Lung (tissue), 12 donors: ENCODE results near the gene SH3PXD2B. TPM values are rescaled to one million over a fixed set of nuclear protein-coding genes. Genes with fewer than 3 reads are reported as not detected.

Experiments used
- ATAC-seq: fragments of 200-7000 bp; cut with Tn5 transposase; one replicate; pipeline ENCODE4 v1.9.1; 2020; ENCODE audit warnings: moderate number of reproducible peaks; ENCODE audit not compliant: insufficient read depth, low FRiP score
- DNase-seq, 3 donors: peaks; one replicate each; pipeline ENCODE4 v3.0.0-alpha.2; 2013 to 2017
- H3K27ac ChIP-seq, 2 donors: one replicate each; pipeline ENCODE4 v1.5.1; 2013; ENCODE audit warnings: mild to moderate bottlenecking in 2 of 2, moderate library complexity in 2 of 2, control low read depth in 1 of 2, inconsistent platforms in 1 of 2, low read depth in 1 of 2, low read length in 1 of 2
- H3K27me3 ChIP-seq, 3 donors: one replicate each; pipeline ENCODE4 v1.5.1; 2013; ENCODE audit warnings: low read length in 2 of 3; ENCODE audit not compliant: control insufficient read depth in 3 of 3, insufficient read depth in 3 of 3
- H3K36me3 ChIP-seq, 4 donors: one replicate each; pipeline ENCODE4 v1.5.1; 2013; ENCODE audit warnings: low read length in 4 of 4, mild to moderate bottlenecking in 1 of 4, moderate library complexity in 1 of 4; ENCODE audit not compliant: control insufficient read depth in 4 of 4, insufficient read depth in 4 of 4
- H3K4me1 ChIP-seq, 5 donors: one replicate each; pipeline ENCODE4 v1.5.1; 2013; ENCODE audit warnings: low read length in 5 of 5, mild to moderate bottlenecking in 2 of 5, moderate library complexity in 1 of 5; ENCODE audit not compliant: control insufficient read depth in 5 of 5, insufficient read depth in 5 of 5
- H3K4me3 ChIP-seq: one replicate; pipeline ENCODE4 v1.5.1; 2013; ENCODE audit warnings: mild to moderate bottlenecking, control low read depth, moderate library complexity
- H3K9ac ChIP-seq, 2 donors: one replicate each; pipeline ENCODE4 v1.5.1; 2013; ENCODE audit warnings: low read length in 2 of 2, control low read depth in 1 of 2; ENCODE audit not compliant: insufficient read depth in 1 of 2
- H3K9me3 ChIP-seq, 4 donors: one replicate each; pipeline ENCODE4 v1.5.1; 2013; ENCODE audit warnings: low read length in 3 of 4, mild to moderate bottlenecking in 1 of 4, moderate library complexity in 1 of 4; ENCODE audit not compliant: control insufficient read depth in 4 of 4, insufficient read depth in 3 of 4
- WGBS, 2 donors: extraction: QIAGEN DNeasy Blood & Tissue Kit; methylation state at CpG; one replicate each; pipeline ENCODE4 v1.1.7; 2013; 5-methylcytosine and 5-hydroxymethylcytosine counted together
- polyA plus RNA-seq, 2 donors: library from polyadenylated mRNA; stranded (reverse); fragments of 200-250 nt; gene quantifications; one replicate each; pipeline ENCODE4 v1.2.1, GENCODE V29; 2013
- total RNA-seq, 2 donors: library from RNA; depleted of rRNA in 1 of 2; stranded (reverse); fragments of >200 nt in 1 of 2; gene quantifications; one replicate each; pipeline ENCODE4 v1.2.1, GENCODE V29; 2014 to 2021
- TF ChIP-seq, protein P1 (sequence below): IDR thresholded peaks from 2 replicates; pipeline ENCODE4 v1.5.1; 2012; ENCODE audit warnings: mild to moderate bottlenecking; ENCODE audit errors: control extremely low read depth, extremely low read depth
- donor health status: control.
- donor health status: control.
- donor health status: Bipolar disorder and iron deficiency.
- donor health status: healthy.
- donor health status: DM: yes; HTN: yes; CAD: no.

The SH3PXD2B gene
- total and polyA plus RNA-seq, 4 donors: 8.0 to 56.0 (median 21.4) TPM

DNA sequence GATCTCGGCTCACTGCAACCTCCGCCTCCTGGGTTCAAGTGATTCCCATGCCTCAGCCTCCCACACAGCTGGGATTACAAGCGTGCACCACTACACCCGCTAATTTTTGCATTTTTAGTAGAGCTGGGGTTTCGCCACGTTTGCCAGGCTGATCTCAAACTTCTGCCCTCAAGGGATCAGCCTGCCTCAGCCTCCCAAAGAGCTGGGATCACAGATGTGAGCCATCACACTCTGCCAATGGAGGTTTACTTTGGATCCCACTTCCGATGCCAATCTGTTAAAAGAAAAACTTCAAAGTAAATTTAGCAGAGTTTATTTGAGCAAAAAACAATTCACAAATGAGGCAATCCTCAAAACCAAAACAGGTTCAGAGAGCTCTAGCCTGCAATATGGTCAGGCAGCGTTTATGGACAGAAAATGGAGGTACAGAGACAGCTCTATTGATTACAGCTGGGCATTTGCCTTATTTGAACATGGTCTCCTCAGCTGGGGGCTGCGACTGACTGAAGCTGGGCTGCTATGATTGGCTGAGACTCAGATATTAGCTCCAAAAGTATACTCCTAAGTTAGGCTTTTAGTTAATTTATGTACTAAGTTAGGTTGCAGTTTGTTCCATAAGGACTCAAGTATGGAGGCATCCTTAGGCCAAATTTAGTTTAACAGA is 152.1 kb downstream of the SH3PXD2B start:
- 74% methylated on average over 9 of the region's 9 CpGs for WGBS, 2 donors
- ATAC-seq: no peak

DNA sequence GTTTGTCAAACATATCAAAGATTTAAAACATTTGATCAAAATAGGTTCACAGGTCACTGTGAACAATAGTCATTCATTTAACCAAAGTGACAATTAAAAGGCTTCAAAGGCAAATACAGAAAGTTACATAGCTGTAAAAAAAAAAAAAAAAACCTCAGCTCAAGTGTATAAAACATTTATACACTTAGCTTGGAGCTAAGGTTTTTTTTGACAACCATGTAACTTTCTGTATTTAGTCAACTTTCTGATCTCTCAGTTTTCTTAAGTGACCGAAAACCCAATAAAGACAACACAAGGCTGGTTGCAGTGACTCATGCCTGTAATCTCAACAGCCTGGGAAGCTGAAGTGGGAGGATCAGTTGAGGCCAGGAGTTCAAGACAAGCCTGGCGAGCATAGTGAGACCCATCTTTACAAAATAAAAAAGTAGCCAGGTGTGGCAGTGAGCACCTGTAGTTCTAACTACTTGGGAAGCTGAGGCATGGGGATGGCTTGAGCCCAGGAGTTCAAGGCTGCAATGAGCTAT is 154.3 kb downstream of the SH3PXD2B start:
- H3K27me3 ChIP-seq: no peaks in the 10 kb centered on the region
- H3K4me1 ChIP-seq: peaks cover 0 to 3% (median 0%) of the 10 kb centered on the region in 5 donors
- no peak overlapping the region for H3K4me3 ChIP-seq
- H3K9ac ChIP-seq: no peak overlapping the region
- TF ChIP-seq, protein P1, sequence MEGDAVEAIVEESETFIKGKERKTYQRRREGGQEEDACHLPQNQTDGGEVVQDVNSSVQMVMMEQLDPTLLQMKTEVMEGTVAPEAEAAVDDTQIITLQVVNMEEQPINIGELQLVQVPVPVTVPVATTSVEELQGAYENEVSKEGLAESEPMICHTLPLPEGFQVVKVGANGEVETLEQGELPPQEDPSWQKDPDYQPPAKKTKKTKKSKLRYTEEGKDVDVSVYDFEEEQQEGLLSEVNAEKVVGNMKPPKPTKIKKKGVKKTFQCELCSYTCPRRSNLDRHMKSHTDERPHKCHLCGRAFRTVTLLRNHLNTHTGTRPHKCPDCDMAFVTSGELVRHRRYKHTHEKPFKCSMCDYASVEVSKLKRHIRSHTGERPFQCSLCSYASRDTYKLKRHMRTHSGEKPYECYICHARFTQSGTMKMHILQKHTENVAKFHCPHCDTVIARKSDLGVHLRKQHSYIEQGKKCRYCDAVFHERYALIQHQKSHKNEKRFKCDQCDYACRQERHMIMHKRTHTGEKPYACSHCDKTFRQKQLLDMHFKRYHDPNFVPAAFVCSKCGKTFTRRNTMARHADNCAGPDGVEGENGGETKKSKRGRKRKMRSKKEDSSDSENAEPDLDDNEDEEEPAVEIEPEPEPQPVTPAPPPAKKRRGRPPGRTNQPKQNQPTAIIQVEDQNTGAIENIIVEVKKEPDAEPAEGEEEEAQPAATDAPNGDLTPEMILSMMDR: no peak
- H3K9me3 ChIP-seq: no peaks in the 10 kb centered on the region
- ATAC-seq (no peak), DNase-seq (no peak)
- H3K36me3 ChIP-seq: no peaks in the 10 kb centered on the region
- no peak overlapping the region for H3K27ac ChIP-seq
- 90 to 100% methylated on average over 2 of the region's 2 CpGs for WGBS, 2 donors

More for the DNA sequence above, 152.1 kb downstream of the SH3PXD2B start:
- TF ChIP-seq, protein P1: no peak
- H3K9me3 ChIP-seq: peaks cover 0 to 2% (median 0%) of the 10 kb centered on the region in 4 donors
- no peak overlapping the region for H3K4me3 ChIP-seq
- H3K9ac ChIP-seq: no peak overlapping the region
- no peaks in the 10 kb centered on the region for H3K27me3 ChIP-seq
- no peak overlapping the region for H3K27ac ChIP-seq
- peak in 2 of 3 donors; percentile 9 to 34 for DNase-seq
- peaks cover 0 to 3% (median 0%) of the 10 kb centered on the region in 5 donors for H3K4me1 ChIP-seq
- no peaks in the 10 kb centered on the region for H3K36me3 ChIP-seq

DNA sequence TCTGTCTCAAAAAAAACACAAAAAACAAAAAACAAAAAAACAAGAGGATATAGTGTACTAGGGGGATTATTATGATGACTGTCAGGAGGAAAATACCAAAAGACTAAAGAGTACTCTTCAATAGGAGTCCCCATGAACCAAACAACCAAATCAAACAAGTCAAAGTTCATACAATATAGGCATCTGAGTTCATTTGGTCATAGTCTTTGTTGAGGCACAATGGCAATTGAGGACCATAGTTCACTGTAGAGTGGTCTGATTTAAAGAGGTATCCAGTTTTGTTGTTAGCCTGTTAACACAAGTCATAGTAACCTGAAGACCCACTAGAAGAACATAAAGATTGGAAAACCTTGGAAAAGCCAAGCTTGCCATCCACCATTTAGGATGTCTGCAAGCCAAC is 159.5 kb downstream of the SH3PXD2B start:
- ATAC-seq (no peak), DNase-seq (no peak)
- no peaks in the 10 kb centered on the region for H3K36me3 ChIP-seq
- no peak overlapping the region for H3K4me3 ChIP-seq
- H3K27me3 ChIP-seq: no peaks in the 10 kb centered on the region
- no peak overlapping the region for H3K9ac ChIP-seq
- peaks cover 0 to 5% (median 0%) of the 10 kb centered on the region in 5 donors for H3K4me1 ChIP-seq
- H3K9me3 ChIP-seq: no peaks in the 10 kb centered on the region
- no peak overlapping the region for H3K27ac ChIP-seq
- TF ChIP-seq, protein P1: no peak
